NCI-H446 (cell line): ENCODE results near the gene HAVCR1.
"Not testable (repeated sequence)": the region's sequence is repeated elsewhere in the genome, so short reads cannot be mapped to it uniquely, and the experiment has no call there.

Experiments used
- DNase-seq, 2 experiments: peaks; one replicate each; lab custom pipeline; 2025; lab: John Stamatoyannopoulos, UW

The HAVCR1 gene

GRCh38 chr5:157059093-157059539, at the start of gene HAVCR1:
Gene HAVCR1 (minus strand): TSS chr5:157059116. CDS start chr5:157057943, 1,173 bp downstream.
- no peak for DNase-seq

DNA sequence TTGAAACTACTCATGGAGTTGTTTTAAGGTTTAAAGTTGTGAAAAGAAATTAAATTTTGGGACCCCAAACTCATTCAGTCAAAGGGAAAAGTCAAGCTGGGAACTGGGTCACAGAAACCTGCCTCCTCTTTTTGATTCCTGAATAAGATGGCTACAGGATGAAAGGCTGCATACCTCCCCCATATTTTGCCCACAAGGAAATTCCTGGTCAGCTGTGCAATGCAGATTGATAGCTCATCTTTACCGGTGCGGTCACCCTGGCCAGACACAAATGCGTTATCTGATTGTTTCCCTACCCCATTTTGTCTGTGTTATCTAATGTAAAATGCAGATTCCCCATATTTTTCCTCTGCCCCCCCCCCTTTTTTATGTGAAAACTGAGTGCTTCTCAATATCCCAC, 48.6 kb upstream of the HAVCR1 start:
- DNase-seq: no peak

- no peak for DNase-seq
These were observed 47.9 kb upstream of the HAVCR1 start for GRCh38 chr5:157106630-157107461.

DNA sequence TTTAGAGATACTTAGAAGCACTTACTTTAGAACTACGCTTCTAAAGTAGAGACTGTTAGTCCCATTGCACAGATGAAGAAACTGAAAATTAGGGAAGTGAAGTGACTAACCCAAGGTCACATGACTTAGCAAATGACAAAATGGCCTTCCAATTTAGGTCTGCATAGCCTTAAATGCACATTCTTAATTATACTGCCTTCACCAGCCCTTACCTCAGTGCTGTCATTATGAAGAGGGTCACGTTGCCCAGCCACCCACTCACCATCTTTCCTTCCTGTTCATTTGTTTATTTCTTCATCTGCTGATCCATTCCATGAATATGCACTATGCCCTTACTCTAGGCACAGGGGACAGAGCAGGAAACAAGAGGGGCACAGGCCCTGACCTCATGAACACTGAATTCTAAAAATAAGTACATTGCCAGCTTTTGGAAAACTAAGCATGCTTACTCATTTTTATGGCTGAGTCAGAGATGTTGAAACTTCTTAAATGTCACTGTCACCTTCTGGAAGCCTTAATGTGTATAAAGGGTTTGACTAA, 41.3 kb upstream of the HAVCR1 start:
- no peak for DNase-seq

DNA sequence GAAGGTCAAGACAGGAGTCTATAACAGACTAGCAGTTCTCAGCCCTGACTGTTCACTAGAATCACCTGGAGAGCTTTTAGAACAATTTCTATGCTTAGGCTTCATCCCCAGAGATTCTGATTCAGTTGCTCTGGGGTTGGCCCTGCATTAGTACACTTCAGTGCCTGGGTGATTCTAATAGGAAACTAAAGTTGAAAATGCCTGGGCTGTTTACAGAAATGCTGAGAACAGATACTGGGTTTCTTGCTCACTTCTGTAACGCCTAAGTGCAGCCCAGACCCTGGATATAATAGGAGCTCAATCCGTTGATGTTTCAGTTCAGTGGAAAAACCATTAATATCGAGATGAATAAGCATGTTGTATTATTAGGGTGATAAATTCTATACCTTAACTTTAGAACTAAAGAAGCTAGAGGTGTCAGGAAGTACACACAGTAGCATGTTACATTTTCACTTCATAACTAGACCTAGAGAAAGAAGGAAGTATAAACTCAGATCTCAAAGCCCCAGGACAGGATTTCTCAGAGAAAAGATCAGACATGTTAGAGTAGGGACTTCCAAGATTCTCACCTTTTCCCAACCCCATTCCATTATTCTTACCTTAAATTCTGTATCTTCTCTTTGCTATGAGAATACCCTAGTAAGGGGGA, 29.6 kb upstream of the HAVCR1 start:
- DNase-seq: no peak

GRCh38 chr5:157086751-157087359, 27.9 kb upstream of the HAVCR1 start:
- no peak for DNase-seq

GRCh38 chr5:157085930-157086329, 27.0 kb upstream of the HAVCR1 start:
- no peak for DNase-seq

DNA sequence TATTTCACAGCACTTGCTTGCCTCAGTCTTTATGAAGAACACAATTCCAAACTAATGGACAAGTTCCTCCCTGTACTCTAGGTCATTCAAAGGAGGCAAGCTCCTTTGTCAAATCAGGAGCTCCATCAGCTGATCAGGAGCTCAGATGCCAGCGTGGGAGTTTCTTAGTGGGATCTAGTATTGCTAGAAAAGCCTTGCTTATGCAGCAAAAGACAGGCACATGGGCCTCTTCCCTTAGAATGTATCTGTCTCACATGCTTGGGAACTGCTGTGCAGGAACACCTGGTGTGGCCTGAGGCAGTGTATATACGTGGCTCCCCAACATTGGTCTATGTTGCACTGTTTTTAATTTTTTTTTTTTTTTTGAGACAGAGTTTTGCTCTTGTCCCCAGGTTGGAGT, 21.4 kb upstream of the HAVCR1 start:
- no peak for DNase-seq

DNA sequence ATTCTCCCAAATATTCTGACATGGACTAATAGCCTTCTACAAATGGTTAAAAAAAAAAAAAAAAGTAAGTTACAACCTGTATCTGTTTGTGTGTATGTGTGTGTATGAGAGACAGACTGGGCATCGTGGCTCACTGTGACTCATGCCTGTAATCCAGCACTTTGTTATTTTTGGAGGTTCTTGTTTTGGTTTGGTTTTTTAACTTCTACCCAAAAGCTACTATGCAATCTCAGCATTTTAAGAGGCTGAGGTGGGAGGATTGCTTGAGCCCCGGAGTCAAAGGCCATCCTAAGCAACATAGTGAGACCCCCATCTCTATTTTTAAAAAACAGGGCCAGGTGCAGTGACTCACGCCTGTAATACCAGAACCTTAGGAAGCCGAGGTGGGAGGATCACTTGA, 17.6 kb upstream of the HAVCR1 start:
- DNase-seq: no peak

- no peak for DNase-seq
These were observed 13.6 kb upstream of the HAVCR1 start for GRCh38 chr5:157072508-157072907.

DNA sequence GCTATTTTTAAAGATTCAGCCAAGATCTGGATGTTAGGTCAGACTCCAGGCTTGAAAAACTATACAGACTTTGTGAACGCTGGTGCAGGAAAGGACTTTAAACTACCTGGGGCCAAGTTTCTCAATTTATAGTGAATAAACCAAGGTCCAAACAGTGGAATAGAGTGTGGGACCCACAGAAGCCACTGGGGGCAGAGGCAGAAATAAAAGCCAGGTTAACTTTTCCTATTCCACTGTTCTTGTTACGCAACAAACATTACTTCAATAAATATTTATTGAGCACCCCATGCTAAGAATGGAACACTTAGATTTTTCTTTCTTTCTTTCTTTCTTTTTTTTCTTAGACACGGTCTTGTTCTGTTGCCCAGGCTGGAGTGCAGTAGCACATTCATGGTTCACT, 11.0 kb upstream of the HAVCR1 start:
- DNase-seq: no peak

- DNase-seq: no peak
These were observed 9.9 kb upstream of the HAVCR1 start for GRCh38 chr5:157068785-157069184.

DNA sequence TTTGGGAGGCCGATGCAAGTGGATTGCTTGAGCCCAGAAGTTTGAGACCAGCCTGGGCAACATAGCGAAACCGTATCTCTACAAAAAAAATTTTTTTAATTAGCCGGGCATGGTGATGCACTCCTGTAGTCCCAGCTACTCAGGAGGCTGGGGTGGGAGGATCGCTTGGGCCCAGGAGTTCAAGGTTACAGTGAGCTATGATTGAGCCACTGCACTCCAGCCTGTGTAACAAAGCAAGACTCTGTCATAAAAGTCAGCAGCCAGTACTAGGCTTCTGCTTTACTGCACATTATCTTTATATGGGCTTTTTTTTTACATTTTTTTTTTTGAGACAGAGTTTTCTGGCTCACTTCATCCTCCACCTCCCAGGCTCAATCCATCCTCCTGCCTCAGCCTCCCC, 9.4 kb upstream of the HAVCR1 start:
- DNase-seq: no peak

DNA sequence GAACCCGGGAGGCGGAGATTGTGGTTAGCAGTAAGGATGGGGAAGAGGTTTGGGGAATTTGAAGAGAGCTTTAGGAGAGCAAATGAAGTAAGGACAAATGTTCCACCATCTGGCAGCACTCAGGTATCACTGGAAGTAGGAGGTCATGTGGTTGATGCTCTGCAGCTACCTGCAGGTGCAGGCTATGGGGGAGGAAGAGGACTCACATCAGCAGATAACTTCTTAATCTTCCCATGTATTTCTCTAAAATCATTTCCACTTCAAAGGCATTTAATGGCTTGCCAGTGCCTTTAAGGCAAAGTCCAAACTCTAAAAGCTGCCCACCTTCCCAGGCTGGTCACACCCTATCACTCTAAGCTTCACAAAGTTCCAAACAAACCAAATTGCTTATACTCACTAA, 8.1 kb upstream of the HAVCR1 start:
- DNase-seq: no peak

GRCh38 chr5:157066080-157066479, 7.2 kb upstream of the HAVCR1 start:
- no peak for DNase-seq

DNA sequence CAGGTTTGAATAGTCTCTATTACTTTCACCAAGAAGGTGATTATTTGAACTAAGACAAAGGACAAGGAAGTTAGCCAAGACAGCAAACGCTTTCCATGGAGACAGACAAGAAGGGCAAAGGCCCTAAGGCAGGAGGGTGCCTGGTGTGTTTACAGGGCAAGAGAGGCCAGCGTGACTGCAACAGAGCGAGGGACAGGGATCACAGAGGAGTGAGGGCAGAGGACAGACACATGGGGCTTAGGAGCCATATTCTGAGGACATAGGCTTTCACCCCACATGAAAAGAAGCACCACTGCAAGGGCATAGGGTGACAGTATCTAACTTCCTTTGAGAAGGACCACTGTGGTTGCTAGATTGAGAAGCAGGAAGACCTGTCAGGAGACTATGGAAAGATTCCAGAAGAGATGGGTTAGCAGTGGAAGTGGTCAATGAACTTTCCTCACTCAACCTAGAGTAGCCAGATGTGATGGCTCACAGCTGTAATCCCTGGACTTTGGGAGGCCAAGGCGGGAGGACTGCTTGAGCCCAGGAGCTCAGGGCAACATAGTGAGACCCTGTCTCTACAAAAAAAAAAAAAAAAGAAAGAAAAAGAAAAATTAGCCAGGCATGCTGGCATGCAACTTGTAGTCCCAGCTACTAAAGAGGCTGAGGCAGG, 5.0 kb upstream of the HAVCR1 start:
- no peak for DNase-seq

DNA sequence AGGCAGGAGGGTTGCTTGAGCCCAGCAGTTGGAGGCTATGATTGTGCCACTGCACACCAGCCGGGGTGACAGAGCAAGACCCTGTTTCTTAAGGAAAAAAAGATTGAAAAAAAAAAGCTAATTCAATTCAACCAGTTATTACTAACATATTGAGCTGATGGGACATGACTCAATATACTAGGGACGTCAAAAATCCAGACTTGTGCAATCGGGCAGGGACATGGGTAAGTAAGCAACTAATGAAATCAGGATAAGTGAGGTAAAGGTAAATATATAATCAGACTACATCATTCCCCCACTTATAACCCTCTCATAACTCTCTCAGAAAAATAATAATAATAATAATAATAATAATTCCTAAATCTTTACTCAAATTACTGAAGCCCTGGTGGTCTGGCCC, 975 bp upstream of the HAVCR1 start:
- no peak for DNase-seq

GRCh38 chr5:157057459-157058370, 1.2 kb downstream of the HAVCR1 start:
- no peak for DNase-seq

DNA sequence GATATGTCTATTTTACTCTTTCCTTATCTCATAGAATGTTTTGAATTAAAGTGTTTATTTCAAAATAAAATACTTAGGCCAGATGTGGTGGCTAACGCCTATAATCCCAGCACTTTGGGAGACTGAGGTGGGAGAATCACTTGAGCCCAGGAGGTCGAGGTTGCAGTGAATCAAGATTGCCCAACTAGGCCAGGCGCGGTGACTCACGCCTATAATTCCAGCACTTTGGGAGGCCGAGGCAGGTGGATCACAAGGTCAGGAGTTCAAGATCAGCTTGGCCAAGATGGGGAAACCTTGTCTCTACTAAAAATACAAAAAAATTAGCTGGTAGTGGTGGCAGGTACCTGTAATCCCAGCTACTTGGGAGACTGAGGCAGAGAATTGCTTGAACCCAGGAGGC, 2.1 kb downstream of the HAVCR1 start:
- DNase-seq: not testable (repeated sequence)

DNA sequence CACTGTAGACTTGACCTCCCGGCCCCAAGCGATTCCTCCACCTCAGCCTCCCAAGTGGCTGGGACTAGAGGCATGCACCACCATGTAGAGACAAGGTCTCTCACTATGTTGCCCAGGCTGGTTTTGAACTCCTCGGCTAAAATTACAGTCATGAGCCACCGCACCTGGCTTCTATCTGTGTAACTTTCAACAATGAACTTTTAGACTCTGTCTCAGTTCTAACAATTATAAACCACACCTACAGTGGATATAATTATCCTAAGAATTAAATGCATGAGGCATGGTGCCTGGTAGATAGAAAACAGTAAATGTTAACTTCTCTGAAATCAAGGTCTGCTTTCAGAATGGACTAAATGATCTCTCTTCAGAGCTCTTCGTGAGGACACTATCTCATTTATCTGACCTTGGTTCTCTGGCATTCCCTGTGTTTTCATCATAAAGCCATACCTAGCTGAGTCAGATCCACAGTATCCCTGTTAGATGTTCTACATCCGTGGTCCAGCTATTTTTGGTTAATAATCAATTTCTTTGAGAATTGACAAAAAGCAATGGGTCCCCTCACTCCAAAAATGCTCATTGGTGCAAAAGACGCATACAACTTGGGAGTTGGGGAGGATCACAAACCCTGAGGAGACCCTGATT, 7.2 kb downstream of the HAVCR1 start:
- no peak for DNase-seq

- DNase-seq: no peak
These were observed 8.9 kb downstream of the HAVCR1 start for GRCh38 chr5:157050050-157050449.
